HG03378 (cell line): ENCODE results near the gene FBXO2.

Source experiments
- ATAC-seq: cut with Tn5 transposase; IDR thresholded peaks from one replicate; pipeline ENCODE4 v1.9.1; 2021; ENCODE audit warnings: mild to moderate bottlenecking, moderate library complexity; ENCODE audit not compliant: unreplicated experiment

Gene FBXO2

GRCh38 chr1:11598461-11598860 is 55.8 kb downstream of the FBXO2 start:
- ATAC-seq, result no peak
